ENCODE measurements around the gene PLEKHG4. TPM values are rescaled to one million over a fixed set of nuclear protein-coding genes. Genes with fewer than 3 reads are reported as not detected.

PLEKHG4 gene
- total RNA-seq, 1 experiment from 2014 or later: 14.0 TPM

- Histone ChIP-seq H3K27me3 (ENCODE audit: insufficient read depth, low read depth) (no peaks in the 10 kb centered on the region), H3K4me2 (peak overlapping the region; percentile 93), H3K4me3 (peak overlapping the region; percentile 75), H3K27ac (peak overlapping the region; percentile 65), H3K4me1 (replicated peaks; ENCODE audit: insufficient read depth) (peaks cover 24% of the 10 kb centered on the region), H3K36me3 (ENCODE audit: low read depth) (peaks cover 5% of the 10 kb centered on the region; the same call in 1 of the 2 replicates), H3K9me3 (ENCODE audit: insufficient read depth, low read depth) (no peaks in the 10 kb centered on the region), H2AFZ (peak overlapping the region; percentile 78), H3F3A (ENCODE audit: insufficient read depth, low read depth) (peaks cover 28% of the 10 kb centered on the region), H3K9me2 (ENCODE audit: insufficient read depth) (no peaks in the 10 kb centered on the region), H3K79me2 (ENCODE audit: low read depth) (peaks cover 23% of the 10 kb centered on the region; the same call in 1 of the 2 replicates), H4K20me1 (ENCODE audit: insufficient read depth) (no peaks in the 10 kb centered on the region)
- BruUV-seq (replicated peaks): TSS peak; percentile 48
- POLR2A ChIA-PET (ENCODE audit: unreplicated experiment): interaction anchor here (0.5 to 1.1 kb wide), 3 partner anchors 9 to 71 kb away, joined by 5 to 7 read pairs (median 7); partner anchors contain the start of gene FHOD1
- intact Hi-C loops (cut with micrococcal nuclease; ENCODE audit: unreplicated experiment): loop anchor here (1.0 to 5.0 kb wide), 5 partner anchors 18 to 189 kb away; partner anchors contain the start of gene FHOD1
- CTCF ChIA-PET: interaction anchor here (0.5 to 2.4 kb wide), 6 partner anchors 8 to 718 kb away, joined by 3 to 11 read pairs (median 4); no protein-coding TSS in a partner anchor
- DNase-seq: peak in 1 of 2 experiments; percentile 25
- no peak for TF ChIP-seq CTCF (conservative IDR thresholded peaks at IDR 0.05)
- no peak for TF ChIP-seq EZH2 (IDR thresholded peaks at IDR 0.05; ENCODE audit: low read depth)
Observed at GRCh38 chr16:67277999-67278772, 1.1 kb upstream of the PLEKHG4 start.

GRCh38 chr16:67278773-67279295, 498 bp upstream of the PLEKHG4 start:
- Histone ChIP-seq H3K27me3 (ENCODE audit: insufficient read depth, low read depth) (no peaks in the 10 kb centered on the region), H3K4me3 (peak overlapping the region; percentile 75), H3F3A (ENCODE audit: insufficient read depth, low read depth) (peaks cover 32% of the 10 kb centered on the region), H3K79me2 (ENCODE audit: low read depth) (peaks cover 23% of the 10 kb centered on the region; the same call in 1 of the 2 replicates), H3K4me1 (replicated peaks; ENCODE audit: insufficient read depth) (peaks cover 24% of the 10 kb centered on the region), H3K4me2 (peak overlapping the region; percentile 93), H3K9me2 (ENCODE audit: insufficient read depth) (no peaks in the 10 kb centered on the region), H3K36me3 (ENCODE audit: low read depth) (peaks cover 5% of the 10 kb centered on the region; the same call in 1 of the 2 replicates), H3K27ac (no peak overlapping the region), H3K9me3 (ENCODE audit: insufficient read depth, low read depth) (no peaks in the 10 kb centered on the region), H4K20me1 (ENCODE audit: insufficient read depth) (no peaks in the 10 kb centered on the region), H2AFZ (peak overlapping the region; percentile 78)
- POLR2A ChIA-PET (ENCODE audit: unreplicated experiment): interaction anchor here (0.5 to 1.1 kb wide), 3 partner anchors 9 to 70 kb away, joined by 3 to 7 read pairs (median 5); no protein-coding TSS in a partner anchor
- TF ChIP-seq EZH2 (IDR thresholded peaks at IDR 0.05; ENCODE audit: low read depth) (no peak), CTCF (conservative IDR thresholded peaks at IDR 0.05) (peak; percentile 71)
- no TSS peak for BruUV-seq (replicated peaks)
- peak in 1 of 2 experiments; percentile 45 for DNase-seq
- CTCF ChIA-PET: interaction anchor here (0.7 to 2.4 kb wide), 4 partner anchors 9 to 236 kb away, joined by 3 to 11 read pairs (median 5); no protein-coding TSS in a partner anchor
- intact Hi-C loops (cut with micrococcal nuclease; ENCODE audit: unreplicated experiment): loop anchor here (1.0 to 5.0 kb wide), 5 partner anchors 19 to 188 kb away; partner anchors contain the start of gene ZDHHC1

All from PC-9 (cell line).